ENCODE data around the gene MRPL27. TPM values are rescaled to one million over a fixed set of nuclear protein-coding genes. Genes with fewer than 3 reads are reported as not detected.

MRPL27 gene
- total RNA-seq, 1 donor from 2014 or later, result 57.5 TPM

DNA sequence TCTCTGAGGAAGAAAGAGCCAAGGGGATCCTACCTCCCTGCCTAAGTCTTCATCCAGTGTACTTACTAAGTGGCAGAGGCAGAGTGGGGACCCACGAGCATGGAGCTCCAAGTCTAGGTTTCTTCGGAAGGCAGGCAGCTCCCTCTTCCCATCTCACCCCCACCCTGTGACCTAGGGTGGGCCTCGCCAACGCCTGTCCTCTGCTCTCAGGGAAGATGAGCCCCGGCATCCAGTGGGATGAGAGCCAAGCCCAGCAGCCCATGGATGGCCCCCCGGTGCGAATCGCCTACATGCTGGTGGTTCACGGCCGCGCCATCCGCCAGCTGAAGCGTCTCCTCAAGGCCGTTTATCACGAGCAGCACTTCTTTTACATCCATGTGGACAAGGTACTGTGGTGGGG is 18.8 kb downstream of the MRPL27 start:
- no peak overlapping the region for H3K27ac Mint-ChIP-seq
- H3K4me3 Mint-ChIP-seq, result no peak overlapping the region
- DNase-seq (ENCODE audit: low spot score in 2 of 2, unreplicated experiment in 2 of 2), result no peak
- peaks cover 12% of the 10 kb centered on the region for H3K36me3 Mint-ChIP-seq
- H3K4me1 Mint-ChIP-seq, result no peaks in the 10 kb centered on the region
- H3K27me3 Mint-ChIP-seq (ENCODE audit: low read depth), result no peaks in the 10 kb centered on the region
- no peaks in the 10 kb centered on the region for H3K9me3 Mint-ChIP-seq
- TF ChIP-seq, protein P1, sequence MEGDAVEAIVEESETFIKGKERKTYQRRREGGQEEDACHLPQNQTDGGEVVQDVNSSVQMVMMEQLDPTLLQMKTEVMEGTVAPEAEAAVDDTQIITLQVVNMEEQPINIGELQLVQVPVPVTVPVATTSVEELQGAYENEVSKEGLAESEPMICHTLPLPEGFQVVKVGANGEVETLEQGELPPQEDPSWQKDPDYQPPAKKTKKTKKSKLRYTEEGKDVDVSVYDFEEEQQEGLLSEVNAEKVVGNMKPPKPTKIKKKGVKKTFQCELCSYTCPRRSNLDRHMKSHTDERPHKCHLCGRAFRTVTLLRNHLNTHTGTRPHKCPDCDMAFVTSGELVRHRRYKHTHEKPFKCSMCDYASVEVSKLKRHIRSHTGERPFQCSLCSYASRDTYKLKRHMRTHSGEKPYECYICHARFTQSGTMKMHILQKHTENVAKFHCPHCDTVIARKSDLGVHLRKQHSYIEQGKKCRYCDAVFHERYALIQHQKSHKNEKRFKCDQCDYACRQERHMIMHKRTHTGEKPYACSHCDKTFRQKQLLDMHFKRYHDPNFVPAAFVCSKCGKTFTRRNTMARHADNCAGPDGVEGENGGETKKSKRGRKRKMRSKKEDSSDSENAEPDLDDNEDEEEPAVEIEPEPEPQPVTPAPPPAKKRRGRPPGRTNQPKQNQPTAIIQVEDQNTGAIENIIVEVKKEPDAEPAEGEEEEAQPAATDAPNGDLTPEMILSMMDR (IDR thresholded peaks at IDR 0.05; ENCODE audit: unreplicated experiment), result no peak

DNA sequence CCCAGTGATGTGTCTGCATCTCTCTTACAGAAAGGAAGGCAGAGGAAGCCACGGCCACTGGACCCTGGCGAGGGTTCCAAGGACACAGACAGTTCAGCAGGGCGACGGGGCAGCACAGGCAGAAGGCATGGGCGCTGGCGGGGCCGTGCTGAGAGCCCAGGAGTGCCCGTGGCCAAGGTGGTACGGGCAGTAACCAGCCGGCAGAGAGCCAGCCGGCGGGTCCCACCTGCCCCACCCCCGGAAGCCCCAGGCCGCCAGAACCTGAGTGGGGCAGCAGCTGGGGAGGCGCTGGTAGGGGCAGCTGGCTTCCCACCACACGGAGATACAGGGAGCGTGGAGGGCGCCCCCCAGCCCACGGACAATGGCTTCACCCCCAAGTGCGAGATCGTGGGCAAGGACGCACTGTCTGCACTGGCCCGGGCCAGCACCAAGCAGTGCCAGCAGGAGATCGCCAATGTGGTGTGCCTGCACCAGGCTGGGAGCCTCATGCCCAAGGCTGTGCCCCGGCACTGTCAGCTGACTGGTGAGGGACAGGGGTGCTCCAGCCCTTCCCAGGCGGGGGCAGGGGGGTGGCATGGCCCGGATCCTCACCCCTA is 19.3 kb downstream of the MRPL27 start:
- peaks cover 2% of the 10 kb centered on the region for H3K4me1 Mint-ChIP-seq
- TF ChIP-seq, protein P1 (IDR thresholded peaks at IDR 0.05; ENCODE audit: unreplicated experiment), result no peak
- peaks cover 10% of the 10 kb centered on the region for H3K36me3 Mint-ChIP-seq
- H3K27ac Mint-ChIP-seq, result no peak overlapping the region
- no peaks in the 10 kb centered on the region for H3K9me3 Mint-ChIP-seq
- no peak overlapping the region for H3K4me3 Mint-ChIP-seq
- no peak for DNase-seq (ENCODE audit: low spot score in 2 of 2, unreplicated experiment in 2 of 2)
- no peaks in the 10 kb centered on the region for H3K27me3 Mint-ChIP-seq (ENCODE audit: low read depth)

DNA sequence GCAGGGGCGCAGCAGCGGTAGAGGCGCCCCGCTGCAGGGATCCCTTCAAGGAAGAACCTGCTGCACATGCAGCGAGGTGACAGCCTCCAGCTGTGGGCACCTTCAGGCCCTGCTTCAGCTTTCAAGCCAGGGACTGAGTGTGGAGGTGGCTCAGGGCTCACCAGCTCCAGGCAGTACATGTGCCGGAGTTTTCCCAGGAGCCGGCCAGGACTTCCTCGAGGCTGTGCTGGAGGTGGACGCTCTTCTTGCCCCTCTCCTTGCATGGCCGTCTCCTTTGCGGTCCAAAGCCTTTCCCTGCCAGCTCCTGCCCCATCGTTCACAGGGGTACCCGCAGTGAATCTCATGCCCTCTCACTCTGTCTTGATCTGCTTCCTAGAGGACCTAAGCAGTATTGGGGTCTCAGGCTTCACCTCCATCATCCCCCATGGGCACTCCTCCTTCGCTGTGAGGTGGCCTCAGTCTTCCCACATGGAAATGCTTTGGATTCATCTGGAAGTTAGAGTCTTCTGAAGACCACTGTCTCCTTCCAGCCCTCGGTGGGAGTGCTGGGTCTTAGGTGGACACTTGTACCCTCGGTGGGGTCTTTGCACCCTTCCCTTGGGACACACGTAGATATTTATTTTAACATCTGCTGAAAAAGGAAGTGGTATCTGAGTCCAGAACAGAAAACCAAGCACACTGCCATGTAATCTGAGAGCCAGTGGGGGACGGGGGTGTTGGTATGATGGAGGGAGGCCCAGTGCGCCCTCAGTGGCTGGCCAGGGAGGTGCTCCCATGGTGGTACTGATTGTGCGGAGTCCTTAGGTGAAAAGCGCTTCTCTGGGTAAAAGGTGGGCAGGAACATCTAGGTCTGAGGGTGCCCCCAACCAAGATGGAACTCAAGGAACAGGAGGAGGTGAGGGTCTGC is 20.0 kb downstream of the MRPL27 start:
- H3K36me3 Mint-ChIP-seq, result peaks cover 10% of the 10 kb centered on the region
- H3K27me3 Mint-ChIP-seq (ENCODE audit: low read depth), result no peaks in the 10 kb centered on the region
- H3K9me3 Mint-ChIP-seq, result no peaks in the 10 kb centered on the region
- H3K4me1 Mint-ChIP-seq, result peaks cover 8% of the 10 kb centered on the region
- H3K27ac Mint-ChIP-seq, result no peak overlapping the region
- no peak for DNase-seq (ENCODE audit: low spot score in 2 of 2, unreplicated experiment in 2 of 2)
- no peak overlapping the region for H3K4me3 Mint-ChIP-seq
- TF ChIP-seq, protein P1 (IDR thresholded peaks at IDR 0.05; ENCODE audit: unreplicated experiment), result no peak

GRCh38 chr17:50352072-50352692 is 20.8 kb downstream of the MRPL27 start:
- Mint-ChIP-seq H3K4me3 (no peak overlapping the region), H3K4me1 (peaks cover 15% of the 10 kb centered on the region), H3K36me3 (peaks cover 10% of the 10 kb centered on the region)

GRCh38 chr17:50350733-50351132 is 22.3 kb downstream of the MRPL27 start:
- Mint-ChIP-seq H3K27me3 (ENCODE audit: low read depth) (no peaks in the 10 kb centered on the region), H3K4me3 (no peak overlapping the region), H3K9me3 (no peaks in the 10 kb centered on the region), H3K36me3 (peaks cover 10% of the 10 kb centered on the region), H3K4me1 (peaks cover 22% of the 10 kb centered on the region), H3K27ac (no peak overlapping the region)
- TF ChIP-seq, protein P1 (IDR thresholded peaks at IDR 0.05; ENCODE audit: unreplicated experiment), result no peak
- DNase-seq (ENCODE audit: low spot score in 2 of 2, unreplicated experiment in 2 of 2), result no peak

More at GRCh38 chr17:50352072-50352692, 20.8 kb downstream of the MRPL27 start:
- no peak for DNase-seq (ENCODE audit: low spot score in 2 of 2, unreplicated experiment in 2 of 2)
- Mint-ChIP-seq H3K9me3 (no peaks in the 10 kb centered on the region), H3K27me3 (ENCODE audit: low read depth) (no peaks in the 10 kb centered on the region), H3K27ac (no peak overlapping the region)
- TF ChIP-seq, protein P1 (IDR thresholded peaks at IDR 0.05; ENCODE audit: unreplicated experiment), result no peak

All from mesothelial cell of epicardium (in vitro differentiated cells).